Measurements from ENCODE around the gene LAMC3. TPM values are rescaled to one million over a fixed set of nuclear protein-coding genes. Genes with fewer than 3 reads are reported as not detected.

LAMC3 gene
- total and polyA plus RNA-seq, 2 experiments from 2014 or later, result 29.5 to 43.4 TPM

DNA sequence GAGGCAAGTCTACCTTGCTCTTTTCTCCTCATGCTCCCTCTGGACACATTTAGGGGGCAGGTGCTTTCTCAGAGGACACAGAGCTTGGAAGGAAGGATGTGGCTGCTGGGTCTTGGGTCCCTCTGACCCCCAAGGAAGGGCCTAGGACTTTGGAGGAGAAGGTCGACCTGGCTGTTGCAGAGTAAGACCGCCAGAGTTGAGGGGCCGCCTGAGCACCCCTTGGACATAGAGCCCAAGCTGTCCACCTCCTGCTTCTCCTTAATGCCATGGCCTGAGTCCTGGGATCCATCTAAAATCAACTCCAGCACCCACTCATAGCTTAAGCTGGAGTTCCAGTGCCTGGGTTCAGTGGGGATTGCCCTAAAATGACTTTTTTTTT lies 20.6 kb downstream of the LAMC3 start:
- Histone ChIP-seq H2AFZ (no peak overlapping the region), H3K36me3 (replicated peaks; ENCODE audit: insufficient read depth, low read depth) (no peaks in the 10 kb centered on the region), H3K79me2 (no peaks in the 10 kb centered on the region), H3K9me2 (replicated peaks; ENCODE audit: insufficient read depth) (no peaks in the 10 kb centered on the region), H3K4me2 (no peak overlapping the region), H3K27me3 (no peaks in the 10 kb centered on the region), H3K4me1 (ENCODE audit: insufficient read depth) (no peaks in the 10 kb centered on the region), H3K4me3 (no peak overlapping the region), H3K27ac (no peak overlapping the region), H4K20me1 (ENCODE audit: insufficient read depth, poor library complexity, severe bottlenecking) (no peaks in the 10 kb centered on the region), H3K9me3 (ENCODE audit: low read depth) (no peaks in the 10 kb centered on the region)
- DNase-seq (ENCODE audit: low spot score), result no peak
- TF ChIP-seq, protein P1, sequence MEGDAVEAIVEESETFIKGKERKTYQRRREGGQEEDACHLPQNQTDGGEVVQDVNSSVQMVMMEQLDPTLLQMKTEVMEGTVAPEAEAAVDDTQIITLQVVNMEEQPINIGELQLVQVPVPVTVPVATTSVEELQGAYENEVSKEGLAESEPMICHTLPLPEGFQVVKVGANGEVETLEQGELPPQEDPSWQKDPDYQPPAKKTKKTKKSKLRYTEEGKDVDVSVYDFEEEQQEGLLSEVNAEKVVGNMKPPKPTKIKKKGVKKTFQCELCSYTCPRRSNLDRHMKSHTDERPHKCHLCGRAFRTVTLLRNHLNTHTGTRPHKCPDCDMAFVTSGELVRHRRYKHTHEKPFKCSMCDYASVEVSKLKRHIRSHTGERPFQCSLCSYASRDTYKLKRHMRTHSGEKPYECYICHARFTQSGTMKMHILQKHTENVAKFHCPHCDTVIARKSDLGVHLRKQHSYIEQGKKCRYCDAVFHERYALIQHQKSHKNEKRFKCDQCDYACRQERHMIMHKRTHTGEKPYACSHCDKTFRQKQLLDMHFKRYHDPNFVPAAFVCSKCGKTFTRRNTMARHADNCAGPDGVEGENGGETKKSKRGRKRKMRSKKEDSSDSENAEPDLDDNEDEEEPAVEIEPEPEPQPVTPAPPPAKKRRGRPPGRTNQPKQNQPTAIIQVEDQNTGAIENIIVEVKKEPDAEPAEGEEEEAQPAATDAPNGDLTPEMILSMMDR (IDR thresholded peaks at IDR 0.05; ENCODE audit: poor library complexity), result no peak
- TF ChIP-seq EZH2phosphoT487 (IDR thresholded peaks at IDR 0.05; ENCODE audit: low read depth, severe bottlenecking, unreplicated experiment), result no peak
- TF ChIP-seq EZH2 (IDR thresholded peaks at IDR 0.05; ENCODE audit: borderline replicate concordance), result no peak
- 96% methylated on average over 3 of the region's 3 CpGs for WGBS (ENCODE audit: low lambda C conversion rate, missing lambda C conversion rate)

DNA sequence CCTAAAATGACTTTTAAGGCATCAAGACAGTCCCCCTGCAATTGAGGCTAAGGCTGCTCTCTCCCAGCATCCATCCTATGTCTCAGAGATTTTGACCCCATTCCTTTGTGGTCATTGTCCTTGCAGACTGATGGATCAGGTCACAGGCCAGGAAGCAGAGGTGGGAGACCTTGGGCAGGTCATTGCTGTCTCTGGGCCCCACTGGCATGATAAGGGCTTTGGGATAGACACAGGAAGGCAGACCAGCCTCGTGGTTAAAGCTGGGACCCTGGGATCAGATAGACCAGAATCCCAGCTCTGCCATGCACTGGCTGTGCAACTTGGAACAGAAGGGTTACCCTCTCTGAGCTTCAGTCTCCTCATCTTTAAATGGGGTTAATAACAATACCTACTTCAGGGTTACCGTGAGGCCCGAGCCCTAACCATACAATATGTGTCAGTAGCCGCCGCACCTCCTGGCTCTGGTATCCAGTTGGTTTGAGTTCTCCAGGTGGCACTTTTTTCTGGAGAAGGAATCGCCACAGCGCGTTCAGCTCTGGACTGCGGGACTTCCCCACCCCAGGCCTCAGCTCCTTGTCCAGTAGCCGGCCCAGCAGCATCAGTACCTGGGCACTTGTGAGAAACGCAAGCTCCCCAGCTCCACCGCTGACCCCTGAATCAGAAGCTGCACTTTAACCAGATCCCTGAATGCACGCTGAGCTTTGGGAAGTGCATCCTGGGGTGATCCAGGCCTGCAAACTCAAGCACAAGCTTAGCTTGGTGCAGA lies 21.4 kb downstream of the LAMC3 start:
- H2AFZ ChIP-seq, result no peak overlapping the region
- TF ChIP-seq EZH2phosphoT487 (IDR thresholded peaks at IDR 0.05; ENCODE audit: low read depth, severe bottlenecking, unreplicated experiment) (no peak), EZH2 (IDR thresholded peaks at IDR 0.05; ENCODE audit: borderline replicate concordance) (no peak)
- TF ChIP-seq, protein P1 (IDR thresholded peaks at IDR 0.05; ENCODE audit: poor library complexity), result no peak
- H3K4me2 ChIP-seq, result no peak overlapping the region

DNA sequence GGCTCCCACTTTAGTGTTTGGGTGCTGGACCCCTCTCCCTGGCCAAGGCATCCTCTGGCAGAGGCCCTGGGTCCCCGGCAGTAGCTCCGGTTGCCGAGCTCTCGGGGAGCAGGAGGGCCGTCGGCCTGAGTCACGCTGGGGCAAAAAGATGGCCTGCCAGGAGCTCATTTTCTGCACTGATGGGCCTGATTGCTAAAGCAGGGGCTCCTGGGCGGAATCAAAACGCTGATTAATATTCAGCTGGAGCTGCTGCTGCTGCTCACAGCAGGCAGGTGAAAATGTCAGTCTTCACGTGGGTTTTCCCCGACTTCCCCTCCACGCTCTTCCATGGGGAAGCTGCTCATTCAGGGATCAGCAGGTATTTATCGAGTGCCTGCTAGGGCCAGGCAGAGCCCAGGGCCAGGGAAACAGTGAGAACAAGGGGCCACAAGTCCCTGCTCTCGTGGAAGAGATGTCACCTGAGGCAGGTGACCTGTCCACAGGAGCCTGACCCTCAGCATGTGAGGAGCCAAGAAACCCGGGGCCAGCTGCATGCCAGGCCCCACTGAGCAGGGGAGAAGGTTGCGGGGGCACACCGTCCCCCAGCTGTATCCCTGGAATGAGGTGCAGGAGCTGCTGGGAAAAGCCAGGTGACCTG lies 22.1 kb downstream of the LAMC3 start:
- Histone ChIP-seq H2AFZ (no peak overlapping the region), H3K79me2 (no peaks in the 10 kb centered on the region), H3K36me3 (replicated peaks; ENCODE audit: insufficient read depth, low read depth) (no peaks in the 10 kb centered on the region), H3K4me1 (ENCODE audit: insufficient read depth) (no peaks in the 10 kb centered on the region), H3K27me3 (no peaks in the 10 kb centered on the region), H4K20me1 (ENCODE audit: insufficient read depth, poor library complexity, severe bottlenecking) (no peaks in the 10 kb centered on the region), H3K9me3 (ENCODE audit: low read depth) (no peaks in the 10 kb centered on the region), H3K4me2 (no peak overlapping the region), H3K9me2 (replicated peaks; ENCODE audit: insufficient read depth) (no peaks in the 10 kb centered on the region), H3K27ac (no peak overlapping the region), H3K4me3 (no peak overlapping the region)
- 87% methylated on average over 16 of the region's 17 CpGs for WGBS (ENCODE audit: low lambda C conversion rate, missing lambda C conversion rate)
- DNase-seq (ENCODE audit: low spot score), result no peak
- TF ChIP-seq, protein P1 (IDR thresholded peaks at IDR 0.05; ENCODE audit: poor library complexity), result no peak
- TF ChIP-seq EZH2 (IDR thresholded peaks at IDR 0.05; ENCODE audit: borderline replicate concordance) (no peak), EZH2phosphoT487 (IDR thresholded peaks at IDR 0.05; ENCODE audit: low read depth, severe bottlenecking, unreplicated experiment) (no peak)

More for the DNA sequence above, 21.4 kb downstream of the LAMC3 start:
- 95% methylated on average over 13 of the region's 13 CpGs for WGBS (ENCODE audit: low lambda C conversion rate, missing lambda C conversion rate)
- H3K79me2 ChIP-seq, result no peaks in the 10 kb centered on the region
- no peak overlapping the region for H3K4me3 ChIP-seq
- H3K9me3 ChIP-seq (ENCODE audit: low read depth), result no peaks in the 10 kb centered on the region
- no peak for DNase-seq (ENCODE audit: low spot score)
- no peaks in the 10 kb centered on the region for H3K4me1 ChIP-seq (ENCODE audit: insufficient read depth)
- no peaks in the 10 kb centered on the region for H4K20me1 ChIP-seq (ENCODE audit: insufficient read depth, poor library complexity, severe bottlenecking)
- H3K9me2 ChIP-seq (replicated peaks; ENCODE audit: insufficient read depth), result no peaks in the 10 kb centered on the region
- H3K27ac ChIP-seq, result no peak overlapping the region
- H3K27me3 ChIP-seq, result no peaks in the 10 kb centered on the region
- no peaks in the 10 kb centered on the region for H3K36me3 ChIP-seq (replicated peaks; ENCODE audit: insufficient read depth, low read depth)
